ENCODE data around the gene SLC47A1. TPM values are rescaled to one million over a fixed set of nuclear protein-coding genes. Genes with fewer than 3 reads are reported as not detected.

Gene SLC47A1
- total RNA-seq, 1 donor from 2014 or later: 0.64 TPM

DNA sequence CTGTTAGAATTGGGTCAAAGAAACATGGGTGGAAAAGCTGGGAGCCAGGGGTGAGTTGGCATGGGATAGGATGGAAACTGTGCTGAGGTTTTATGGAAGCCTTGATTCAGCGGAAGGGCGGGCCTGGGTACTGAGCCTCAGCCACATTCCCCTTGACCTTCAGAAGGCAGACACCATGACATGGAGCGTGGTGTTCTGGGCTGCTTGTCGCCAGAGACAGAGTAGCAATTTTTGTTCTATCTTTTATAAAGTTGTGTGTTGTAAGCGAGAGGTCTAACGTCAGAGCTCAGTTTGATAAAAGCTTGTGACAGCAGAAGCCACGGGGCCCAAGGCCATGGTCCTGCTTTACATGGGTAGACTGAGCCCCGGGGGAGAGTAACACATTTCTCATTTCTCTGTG is 50.2 kb downstream of the SLC47A1 start:
- no peak overlapping the region for H3K27ac ChIP-seq
- TF ChIP-seq, protein P1, sequence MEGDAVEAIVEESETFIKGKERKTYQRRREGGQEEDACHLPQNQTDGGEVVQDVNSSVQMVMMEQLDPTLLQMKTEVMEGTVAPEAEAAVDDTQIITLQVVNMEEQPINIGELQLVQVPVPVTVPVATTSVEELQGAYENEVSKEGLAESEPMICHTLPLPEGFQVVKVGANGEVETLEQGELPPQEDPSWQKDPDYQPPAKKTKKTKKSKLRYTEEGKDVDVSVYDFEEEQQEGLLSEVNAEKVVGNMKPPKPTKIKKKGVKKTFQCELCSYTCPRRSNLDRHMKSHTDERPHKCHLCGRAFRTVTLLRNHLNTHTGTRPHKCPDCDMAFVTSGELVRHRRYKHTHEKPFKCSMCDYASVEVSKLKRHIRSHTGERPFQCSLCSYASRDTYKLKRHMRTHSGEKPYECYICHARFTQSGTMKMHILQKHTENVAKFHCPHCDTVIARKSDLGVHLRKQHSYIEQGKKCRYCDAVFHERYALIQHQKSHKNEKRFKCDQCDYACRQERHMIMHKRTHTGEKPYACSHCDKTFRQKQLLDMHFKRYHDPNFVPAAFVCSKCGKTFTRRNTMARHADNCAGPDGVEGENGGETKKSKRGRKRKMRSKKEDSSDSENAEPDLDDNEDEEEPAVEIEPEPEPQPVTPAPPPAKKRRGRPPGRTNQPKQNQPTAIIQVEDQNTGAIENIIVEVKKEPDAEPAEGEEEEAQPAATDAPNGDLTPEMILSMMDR (IDR thresholded peaks at IDR 0.05): no peak
- intact Hi-C loops (cut with DNase I): no loop called here
- no peaks in the 10 kb centered on the region for H3K9me3 ChIP-seq
- H3K4me3 ChIP-seq: no peak overlapping the region
- H3K4me1 ChIP-seq: peaks cover 7% of the 10 kb centered on the region in 2 donors
- no peaks in the 10 kb centered on the region for H3K27me3 ChIP-seq
- no peak for DNase-seq (ENCODE audit: low spot score in 2 of 2)
- H3K36me3 ChIP-seq: no peaks in the 10 kb centered on the region

DNA sequence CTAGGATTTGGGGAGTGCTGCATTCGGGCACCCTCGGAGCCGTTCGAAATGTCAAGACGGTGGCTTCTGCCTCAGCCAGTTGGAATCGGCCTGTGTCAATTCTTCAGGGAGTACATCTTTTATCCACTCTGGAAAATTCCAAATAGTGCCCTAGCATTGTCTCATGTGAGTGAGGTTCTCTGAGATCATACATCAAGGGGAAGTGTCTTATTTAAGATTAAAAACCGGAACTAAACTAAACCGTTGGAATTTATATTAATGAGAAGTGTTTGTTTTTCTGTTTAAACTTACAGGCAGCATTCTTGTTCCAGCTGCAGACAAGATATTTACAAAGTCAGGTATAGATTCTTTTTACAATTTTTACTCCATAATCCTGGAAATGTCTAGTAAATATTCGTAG is 56.8 kb downstream of the SLC47A1 start:
- H3K9me3 ChIP-seq: no peaks in the 10 kb centered on the region
- H3K36me3 ChIP-seq: no peaks in the 10 kb centered on the region
- H3K27ac ChIP-seq: no peak overlapping the region
- intact Hi-C loops (cut with DNase I): no loop called here
- no peaks in the 10 kb centered on the region for H3K4me1 ChIP-seq
- no peak for DNase-seq (ENCODE audit: low spot score in 2 of 2)
- H3K27me3 ChIP-seq: no peaks in the 10 kb centered on the region
- H3K4me3 ChIP-seq: no peak overlapping the region
- TF ChIP-seq, protein P1 (IDR thresholded peaks at IDR 0.05): no peak

DNA sequence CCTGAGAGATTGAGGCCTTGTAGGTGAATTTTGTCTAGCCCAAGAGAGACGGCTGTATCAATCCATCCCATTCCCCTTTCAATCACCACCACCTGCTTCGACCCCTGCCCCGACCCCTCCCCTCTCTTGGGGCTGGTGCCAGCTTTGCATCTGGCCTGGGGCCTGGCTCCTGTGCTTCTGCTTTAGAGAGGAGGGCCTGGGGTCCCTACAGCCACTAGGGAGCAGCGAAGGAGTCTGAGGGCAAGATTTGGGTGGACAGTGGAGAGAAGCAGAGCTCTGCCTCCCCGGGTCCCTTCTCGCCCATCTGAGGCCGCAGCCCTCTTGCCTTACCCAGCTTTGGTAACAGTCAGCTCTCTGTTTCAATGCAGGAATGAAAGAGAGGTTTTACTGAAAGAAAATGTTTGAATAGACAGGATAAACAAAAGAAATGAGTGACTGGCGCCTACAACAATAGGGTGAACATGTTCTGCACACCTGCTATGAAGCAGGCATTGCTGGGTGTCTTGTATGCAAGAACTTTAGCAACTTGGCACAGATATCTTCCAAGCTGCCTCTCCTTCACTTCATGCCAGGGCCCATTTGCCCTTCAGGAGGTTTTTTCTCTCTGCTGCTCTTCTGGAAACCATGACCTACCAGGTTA is 57.4 kb downstream of the SLC47A1 start:
- DNase-seq (ENCODE audit: low spot score in 2 of 2): no peak
- Histone ChIP-seq H3K27me3 (no peaks in the 10 kb centered on the region), H3K4me3 (no peak overlapping the region), H3K4me1 (no peaks in the 10 kb centered on the region), H3K36me3 (no peaks in the 10 kb centered on the region), H3K27ac (no peak overlapping the region), H3K9me3 (no peaks in the 10 kb centered on the region)
- TF ChIP-seq, protein P1 (IDR thresholded peaks at IDR 0.05): no peak
- intact Hi-C loops (cut with DNase I): no loop called here

DNA sequence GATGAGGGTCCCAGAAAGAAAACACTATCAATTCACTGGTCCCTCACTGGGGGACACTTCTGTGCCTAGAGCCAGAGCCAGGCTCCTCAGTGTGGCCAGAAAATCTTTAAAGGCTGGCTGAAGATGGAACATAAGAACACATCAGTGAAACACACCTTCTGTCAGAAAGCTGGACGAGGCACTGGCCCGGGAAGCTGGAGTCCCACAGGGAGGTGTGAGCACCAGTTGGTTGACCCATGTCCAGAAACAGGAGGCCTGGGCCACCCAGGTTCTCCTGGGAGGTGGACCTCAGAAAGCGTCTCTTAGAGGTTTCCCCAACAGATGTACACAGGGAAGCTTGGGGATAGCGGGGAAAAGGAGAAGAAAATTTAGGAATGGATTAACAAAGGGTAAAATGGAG is 58.7 kb downstream of the SLC47A1 start:
- H3K27ac ChIP-seq: no peak overlapping the region
- no peaks in the 10 kb centered on the region for H3K36me3 ChIP-seq
- H3K9me3 ChIP-seq: no peaks in the 10 kb centered on the region
- no peak for DNase-seq (ENCODE audit: low spot score in 2 of 2)
- H3K4me3 ChIP-seq: no peak overlapping the region
- intact Hi-C loops (cut with DNase I): no loop called here
- H3K4me1 ChIP-seq: no peaks in the 10 kb centered on the region
- TF ChIP-seq, protein P1 (IDR thresholded peaks at IDR 0.05): no peak
- H3K27me3 ChIP-seq: no peaks in the 10 kb centered on the region

DNA sequence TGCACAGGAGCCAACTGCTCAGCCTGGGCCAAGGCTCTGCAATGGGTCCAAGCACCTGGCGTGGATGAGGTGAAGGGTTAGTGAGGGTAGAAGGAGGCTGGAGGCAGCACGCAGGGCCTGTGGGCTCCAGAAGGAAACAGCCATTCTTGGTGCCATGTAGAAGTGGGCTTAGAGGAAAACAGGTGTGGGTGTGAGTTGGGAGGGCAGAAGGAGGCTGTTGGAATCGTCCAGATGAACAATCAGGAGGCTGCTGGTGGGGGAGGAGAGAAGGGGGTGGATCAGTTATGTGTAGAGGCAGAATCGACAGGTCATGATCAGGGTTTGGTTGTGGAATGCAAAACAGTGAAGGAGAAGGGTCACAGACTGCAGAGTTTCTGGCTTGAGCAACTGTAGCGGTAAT is 63.2 kb downstream of the SLC47A1 start:
- intact Hi-C loops (cut with DNase I): no loop called here
- TF ChIP-seq, protein P1 (IDR thresholded peaks at IDR 0.05): no peak
- no peak for DNase-seq (ENCODE audit: low spot score in 2 of 2)

DNA sequence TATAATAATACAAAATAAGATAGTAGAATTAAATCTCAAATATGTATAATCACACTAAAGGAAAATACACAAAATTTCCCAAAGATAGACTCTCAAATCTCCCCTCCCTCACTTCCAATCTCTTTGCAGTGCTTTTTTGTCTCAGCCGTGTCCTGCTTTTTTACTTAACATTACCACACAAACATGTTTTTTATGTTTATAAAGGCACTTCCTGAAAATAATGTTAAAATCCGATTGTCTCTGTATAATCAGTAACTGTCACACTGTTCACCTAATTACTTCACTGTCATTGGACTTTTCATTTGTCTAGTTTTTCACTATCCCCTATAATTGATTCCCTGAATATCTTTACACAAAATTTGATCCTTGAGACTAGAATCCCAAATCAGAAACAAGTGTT is 76.7 kb downstream of the SLC47A1 start:
- TF ChIP-seq, protein P1 (IDR thresholded peaks at IDR 0.05): no peak
- Histone ChIP-seq H3K36me3 (no peaks in the 10 kb centered on the region), H3K4me1 (no peaks in the 10 kb centered on the region), H3K4me3 (no peak overlapping the region), H3K9me3 (no peaks in the 10 kb centered on the region), H3K27me3 (no peaks in the 10 kb centered on the region), H3K27ac (no peak overlapping the region)
- intact Hi-C loops (cut with DNase I): no loop called here
- DNase-seq (ENCODE audit: low spot score in 2 of 2): no peak

More for the DNA sequence above, 63.2 kb downstream of the SLC47A1 start:
- Histone ChIP-seq H3K36me3 (no peaks in the 10 kb centered on the region), H3K4me3 (no peak overlapping the region), H3K9me3 (no peaks in the 10 kb centered on the region), H3K27me3 (no peaks in the 10 kb centered on the region), H3K27ac (no peak overlapping the region), H3K4me1 (no peaks in the 10 kb centered on the region)

All from ascending aorta (tissue), 2 donors.